HG03378 (cell line): ENCODE measurements around the gene TMEM108.

Experiments used
- ATAC-seq: cut with Tn5 transposase; IDR thresholded peaks from one replicate; pipeline ENCODE4 v1.9.1; 2021; ENCODE audit warnings: mild to moderate bottlenecking, moderate library complexity; ENCODE audit not compliant: unreplicated experiment

Gene TMEM108

DNA sequence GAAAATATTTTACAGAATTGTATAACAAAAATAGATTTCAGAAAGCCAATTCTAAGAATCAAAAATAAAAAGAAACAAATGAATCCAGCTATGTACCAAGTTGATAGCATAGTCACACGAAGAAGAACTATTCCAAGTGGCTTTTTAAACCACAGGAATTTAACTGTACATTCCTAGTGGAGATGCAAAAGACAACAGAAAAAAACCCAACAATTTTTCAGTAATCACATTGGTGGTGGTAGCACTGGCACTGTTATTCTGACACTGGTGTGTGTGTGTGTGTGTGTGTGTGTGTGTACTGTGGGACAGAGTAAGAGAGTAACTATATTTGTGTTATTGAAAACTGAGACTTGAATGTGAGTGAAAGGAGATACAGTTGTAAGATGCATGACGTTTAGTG is 370.8 kb downstream of the TMEM108 start:
- no peak for ATAC-seq

GRCh38 chr3:133410191-133410892 is 372.2 kb downstream of the TMEM108 start:
- ATAC-seq: no peak

- ATAC-seq: no peak
Observed at GRCh38 chr3:133412183-133413132, 374.3 kb downstream of the TMEM108 start.

- ATAC-seq: no peak
Observed at GRCh38 chr3:133413161-133414020, 375.2 kb downstream of the TMEM108 start.

DNA sequence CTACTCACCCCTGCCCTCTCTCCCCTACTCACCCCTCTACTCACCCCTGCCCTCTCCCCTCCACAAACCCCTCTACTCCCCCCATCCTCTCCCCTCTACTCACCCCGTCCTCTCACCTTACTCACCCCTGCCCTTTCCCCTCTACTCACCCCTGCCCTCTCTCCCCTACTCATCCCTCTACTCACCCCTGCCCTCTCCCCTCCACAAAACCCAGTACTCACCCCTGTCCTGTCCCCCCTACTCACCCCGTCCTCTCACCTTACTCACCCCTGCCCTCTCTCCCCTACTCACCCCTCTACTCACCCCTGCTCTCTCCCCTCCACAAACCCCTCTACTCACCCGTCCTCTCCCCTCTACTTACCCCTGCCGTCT is 375.8 kb downstream of the TMEM108 start:
- no peak for ATAC-seq

GRCh38 chr3:133418361-133418760 is 380.2 kb downstream of the TMEM108 start:
- ATAC-seq: no peak

- no peak for ATAC-seq
Observed at GRCh38 chr3:133419151-133419909, 381.1 kb downstream of the TMEM108 start.

- ATAC-seq: peak; percentile 63
Observed at GRCh38 chr3:133424937-133425869, 387.0 kb downstream of the TMEM108 start.

DNA sequence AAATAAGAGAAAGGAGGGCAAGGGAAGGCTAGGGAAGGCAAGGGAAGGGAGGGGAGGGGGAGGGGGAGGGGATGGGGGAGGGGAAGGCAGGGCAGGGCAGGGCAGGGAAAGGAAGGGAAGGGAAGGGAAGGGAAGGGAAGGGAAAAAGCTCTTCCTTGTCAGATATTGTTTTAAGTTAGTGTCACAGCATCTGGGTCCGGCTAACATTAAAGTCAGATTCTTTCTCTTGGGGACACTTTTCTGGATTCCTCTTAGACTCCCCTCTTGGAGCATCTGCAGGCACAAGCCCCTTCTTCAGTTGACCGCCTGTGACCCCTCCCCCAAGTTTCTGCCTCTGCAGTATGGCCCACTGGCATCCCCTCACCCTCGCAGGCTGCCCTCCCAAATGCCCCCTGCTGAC is 387.7 kb downstream of the TMEM108 start:
- no peak for ATAC-seq

DNA sequence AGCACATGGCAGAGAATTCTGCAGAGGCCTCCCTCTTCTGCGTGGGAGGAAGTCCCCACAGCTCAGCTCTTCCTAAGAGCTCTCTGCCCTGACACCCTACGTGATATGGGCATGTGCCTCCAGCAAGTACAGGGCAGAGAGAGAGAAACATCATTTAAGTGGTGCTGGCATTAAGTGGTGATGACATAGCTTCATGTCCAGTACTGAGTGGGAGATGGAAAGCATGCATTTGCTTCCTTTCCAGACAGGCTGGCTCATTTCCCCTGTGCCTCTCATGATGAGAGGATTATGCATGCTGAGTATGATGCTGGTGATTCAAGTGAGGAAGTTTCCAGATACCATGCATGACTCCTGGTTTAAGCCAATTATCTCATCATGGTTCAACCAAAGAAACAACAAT is 388.5 kb downstream of the TMEM108 start:
- ATAC-seq: no peak

DNA sequence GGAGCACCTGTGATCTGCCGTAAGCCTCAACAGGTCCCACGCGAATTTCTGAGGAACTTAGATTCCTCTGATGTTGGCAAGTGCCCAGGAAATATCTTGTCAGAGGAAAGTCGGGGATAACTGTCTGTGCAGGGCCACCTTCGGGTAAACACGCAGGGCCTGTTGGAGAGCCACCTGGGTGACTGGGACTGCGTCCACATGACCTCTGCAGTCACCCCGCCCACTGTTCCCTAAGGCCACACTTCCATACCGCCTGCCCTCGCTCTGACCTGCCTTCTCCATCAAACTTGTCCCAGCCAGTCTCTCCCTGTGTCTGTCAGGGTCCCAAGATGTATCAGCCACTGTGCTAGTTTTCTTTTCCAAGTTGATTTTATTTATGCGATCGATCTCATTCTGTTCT is 390.4 kb downstream of the TMEM108 start:
- ATAC-seq: no peak

GRCh38 chr3:133429063-133429462 is 390.9 kb downstream of the TMEM108 start:
- ATAC-seq: no peak

- no peak for ATAC-seq
Observed at GRCh38 chr3:133439563-133439962, 401.4 kb downstream of the TMEM108 start.

GRCh38 chr3:133440652-133441051 is 402.5 kb downstream of the TMEM108 start:
- no peak for ATAC-seq

DNA sequence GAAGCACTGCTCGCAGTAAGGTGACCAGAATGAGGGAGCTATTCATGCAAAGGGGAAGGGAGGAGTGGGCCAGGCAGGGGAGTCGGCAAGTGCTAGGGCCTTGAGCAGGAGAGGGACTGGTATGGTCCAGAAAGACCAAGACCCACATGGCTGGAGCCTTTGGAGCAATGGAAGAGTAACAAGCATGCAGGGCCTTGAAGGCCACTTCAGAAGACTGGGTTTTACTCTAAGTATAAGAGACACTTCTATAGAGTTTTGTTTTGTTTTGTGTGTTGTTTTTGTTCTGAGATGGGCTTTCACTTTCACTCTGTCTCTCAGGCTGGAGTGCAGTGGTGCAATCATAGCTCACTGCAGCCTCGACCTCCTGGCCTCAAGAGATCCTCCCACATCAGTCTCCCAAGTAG is 403.7 kb downstream of the TMEM108 start:
- peak; percentile 67 for ATAC-seq

- no peak for ATAC-seq
Observed at GRCh38 chr3:133442518-133442917, 404.3 kb downstream of the TMEM108 start.

- no peak for ATAC-seq
Observed at GRCh38 chr3:133443649-133444422, 405.6 kb downstream of the TMEM108 start.

- no peak for ATAC-seq
Observed at GRCh38 chr3:133444423-133444774, 406.2 kb downstream of the TMEM108 start.

- ATAC-seq: no peak
Observed at GRCh38 chr3:133445108-133445507, 406.9 kb downstream of the TMEM108 start.
